SK-N-SH (cell line): Measurements from ENCODE around the gene VPS9D1. TPM values are rescaled to one million over a fixed set of nuclear protein-coding genes. Genes with fewer than 3 reads are reported as not detected.
A peak's percentile ranks its signal among the peaks of the same experiment; 100 is the strongest.

Experiments
- CTCF ChIA-PET: fragments of 300-600, 350-600 bp; formaldehyde crosslinking; extraction: SDS; loops from one replicate; lab custom pipeline; 2021; lab: Yijun Ruan, JAX
- POLR2A ChIA-PET: fragments of 350-600 bp; sonication (Branson Sonifier 250); formaldehyde crosslinking; extraction: SDS; loops from one replicate; lab custom pipeline; 2020; ENCODE audit warnings: antibody characterized with exemption, inconsistent platforms; lab: Yijun Ruan, JAX
- DNase-seq: peaks from one replicate; pipeline ENCODE4 v3.0.0; 2012
- H2AFZ ChIP-seq: fragments of 200-600 bp; sonication (generic); 2 replicates; pipeline ENCODE4 v1.8.1; 2016; ENCODE audit warnings: antibody characterized with exemption, mild to moderate bottlenecking, low read depth
- H3F3A ChIP-seq: fragments of 200-600 bp; sonication (generic); replicated peaks from 2 replicates; pipeline ENCODE3; 2016; ENCODE audit warnings: antibody characterized with exemption, mild to moderate bottlenecking; ENCODE audit not compliant: insufficient read depth
- H3K27ac ChIP-seq, 2 experiments: fragments of 200-500 bp in 1 of 2; fragments of 200-600 bp in 1 of 2; sonication (Bioruptor generic) in 1 of 2; sonication (generic), shearing (Covaris generic) in 1 of 2; 2 replicates each; pipeline versions ENCODE4 v1.5.1 to v1.6.1; 2014 to 2016; ENCODE audit warnings: low read depth in 2 of 2, inconsistent platforms in 1 of 2, low read length in 1 of 2, mild to moderate bottlenecking in 1 of 2, mixed read lengths in 1 of 2
- H3K27me3 ChIP-seq: fragments of 200-600 bp; sonication (generic), shearing (Covaris generic); 2 replicates; pipeline ENCODE4 v1.6.1; 2016; ENCODE audit warnings: mixed run types; ENCODE audit not compliant: insufficient read depth
- H3K36me3 ChIP-seq, 2 experiments: fragments of 200-500 bp in 1 of 2; fragments of 200-600 bp in 1 of 2; sonication (Bioruptor generic) in 1 of 2; sonication (generic) in 1 of 2; replicated peaks in 1 of 2; 2 replicates each; pipeline versions ENCODE3 to v1.5.1; 2014 to 2016; ENCODE audit warnings: low read length in 1 of 2, mild to moderate bottlenecking in 1 of 2; ENCODE audit not compliant: insufficient read depth in 2 of 2, control insufficient read depth in 1 of 2
- H3K4me1 ChIP-seq, 2 experiments: fragments of 200-500 bp in 1 of 2; fragments of 200-600 bp in 1 of 2; sonication (Bioruptor generic) in 1 of 2; sonication (generic), shearing (Covaris generic) in 1 of 2; 2 replicates each; pipeline versions ENCODE4 v1.5.1 to v1.6.1; 2014 to 2016; ENCODE audit warnings: low read depth in 1 of 2, low read length in 1 of 2, mixed run types in 1 of 2; ENCODE audit not compliant: insufficient read depth in 2 of 2, control insufficient read depth in 1 of 2
- H3K4me2 ChIP-seq: fragments of 200-600 bp; sonication (generic), shearing (Covaris generic); 2 replicates; pipeline ENCODE4 v1.6.1; 2017; ENCODE audit warnings: mixed run types
- H3K4me3 ChIP-seq, 2 experiments: fragments of 200-500 bp in 1 of 2; fragments of 200-600 bp in 1 of 2; sonication (Bioruptor generic) in 1 of 2; sonication (generic), shearing (Covaris generic) in 1 of 2; 2 replicates each; pipeline versions ENCODE4 v1.5.1 to v1.8.1; 2014 to 2016; ENCODE audit warnings: low read depth in 2 of 2, inconsistent platforms in 1 of 2, low read length in 1 of 2, mild to moderate bottlenecking in 1 of 2, mixed read lengths in 1 of 2, moderate library complexity in 1 of 2
- H3K79me2 ChIP-seq: fragments of 200-600 bp; sonication (generic); 2 replicates; pipeline ENCODE4 v1.8.1; 2017; ENCODE audit warnings: mild to moderate bottlenecking; ENCODE audit not compliant: insufficient read depth
- H3K9ac ChIP-seq: fragments of 200-600 bp; sonication (generic); 2 replicates; pipeline ENCODE4 v1.6.1; 2017; ENCODE audit warnings: mixed run types
- H3K9me2 ChIP-seq: fragments of 200-600 bp; sonication (generic); 2 replicates; pipeline ENCODE4 v1.6.1; 2017; ENCODE audit warnings: mixed run types
- H3K9me3 ChIP-seq: fragments of 200-600 bp; sonication (generic); 2 replicates; pipeline ENCODE4 v1.6.1; 2017; ENCODE audit warnings: mixed run types, mild to moderate bottlenecking, moderate library complexity
- H4K20me1 ChIP-seq: fragments of 200-600 bp; sonication (generic); 2 replicates; pipeline ENCODE4 v1.6.1; 2017; ENCODE audit warnings: mild to moderate bottlenecking, mixed run types; ENCODE audit not compliant: insufficient read depth
- CHD2 ChIP-seq: fragments of 150-350 bp; IDR thresholded peaks from 2 replicates; pipeline ENCODE4 v1.6.1; 2018; ENCODE audit warnings: low read length; ENCODE audit not compliant: partially characterized antibody
- CTCF ChIP-seq: fragments of 200-600 bp; sonication (generic); IDR thresholded peaks from 2 replicates; pipeline ENCODE4 v1.6.1; 2017; ENCODE audit warnings: antibody characterized with exemption, mild to moderate bottlenecking, moderate library complexity
- EZH2phosphoT487 ChIP-seq: fragments of 200-600 bp; sonication (generic); IDR thresholded peaks from 2 replicates; pipeline ENCODE4 v1.6.1; 2017; ENCODE audit warnings: low read depth, mixed run types, mild to moderate bottlenecking, antibody characterized with exemption, moderate library complexity, borderline replicate concordance
- GABPA ChIP-seq: IDR thresholded peaks from 2 replicates; pipeline ENCODE4 v1.4.0; 2012; ENCODE audit warnings: low read depth, mild to moderate bottlenecking
- IRF3 ChIP-seq: fragments of 150-350 bp; IDR thresholded peaks from 2 replicates; pipeline ENCODE4 v1.6.1; 2016; ENCODE audit warnings: mild to moderate bottlenecking, low read depth, low read length
- JUND ChIP-seq: IDR thresholded peaks from 2 replicates; pipeline ENCODE4 v1.4.0; 2012
- MEF2A ChIP-seq: IDR thresholded peaks from 2 replicates; pipeline ENCODE4 v1.4.0; 2012; ENCODE audit warnings: low read depth, borderline replicate concordance
- NFIC ChIP-seq: IDR thresholded peaks from 2 replicates; pipeline ENCODE4 v1.4.0; 2012; ENCODE audit warnings: borderline replicate concordance
- PBX3 ChIP-seq: IDR thresholded peaks from 2 replicates; pipeline ENCODE4; 2012
- RCOR1 ChIP-seq: fragments of 150-350 bp; IDR thresholded peaks from 2 replicates; pipeline ENCODE4 v1.6.1; 2017; ENCODE audit warnings: antibody characterized with exemption, low read length
- SIN3A ChIP-seq: IDR thresholded peaks from 2 replicates; pipeline ENCODE4 v1.6.1; 2012; ENCODE audit warnings: low read depth, mild to moderate bottlenecking, low read length, moderate library complexity, borderline replicate concordance
- TAF1 ChIP-seq: IDR thresholded peaks from 2 replicates; pipeline ENCODE4 v1.6.1; 2012; ENCODE audit warnings: low read depth, mild to moderate bottlenecking, low read length, moderate library complexity, borderline replicate concordance
- YY1 ChIP-seq: IDR thresholded peaks from 2 replicates; pipeline ENCODE4 v1.4.0; 2012; ENCODE audit warnings: low read depth, mild to moderate bottlenecking
- WGBS: methylation state at CpG from one replicate; pipeline ENCODE4 v1.1.6; 2017; ENCODE audit warnings: low lambda C conversion rate; 5-methylcytosine and 5-hydroxymethylcytosine counted together
- polyA plus RNA-seq, 3 experiments: library from polyadenylated mRNA; depleted of rRNA; stranded (reverse); fragments of >200 nt; gene quantifications; 2 replicates each; pipeline ENCODE4 v1.2.3, GENCODE V29; 2012

VPS9D1 gene
- polyA plus RNA-seq, 1 of the 3 experiments (the other 2 are of a cell fraction) = 10.1 TPM

- 100% methylated on average over 1 of the region's 1 CpG for WGBS
- Histone ChIP-seq H3K9me2 (no peaks in the 10 kb centered on the region), H3K4me3 (no peak overlapping the region), H3K9ac (no peak overlapping the region), H4K20me1 (no peaks in the 10 kb centered on the region), H3K4me1 (peaks cover 4 to 7% of the 10 kb centered on the region in 2 experiments; a peak in 1 of 4 replicates), H3K4me2 (no peak overlapping the region), H3K9me3 (no peaks in the 10 kb centered on the region), H3K36me3 (peaks cover 7 to 8% of the 10 kb centered on the region in 2 experiments), H3K79me2 (peaks cover 36% of the 10 kb centered on the region), H2AFZ (no peak overlapping the region), H3F3A (peaks cover 3% of the 10 kb centered on the region), H3K27ac (no peak overlapping the region), H3K27me3 (no peaks in the 10 kb centered on the region)
- TF ChIP-seq CHD2 (no peak), EZH2phosphoT487 (no peak)
- no peak for DNase-seq
- POLR2A ChIA-PET = interaction anchor here (1.0 to 1.5 kb wide), 6 partner anchors 9 to 120 kb away, joined by 3 to 10 read pairs (median 4); no protein-coding TSS in a partner anchor
- CTCF ChIA-PET = interaction anchor here (0.7 to 2.3 kb wide), 5 partner anchors 15 to 224 kb away, joined by 3 to 22 read pairs (median 3); partner anchors contain the start of gene SPATA2L
Observed at GRCh38 chr16:89685916-89686315, 34.8 kb downstream of the VPS9D1 start.

- TF ChIP-seq YY1 (peak; percentile 33; the same call in 1 of the 2 replicates), SIN3A (no peak), PBX3 (no peak), TAF1 (no peak)
- Histone ChIP-seq H3K4me1 (no peaks in the 10 kb centered on the region), H3K36me3 (no peaks in the 10 kb centered on the region), H3K4me3 (no peak overlapping the region), H3K79me2 (no peaks in the 10 kb centered on the region), H3K27me3 (no peaks in the 10 kb centered on the region), H3F3A (no peaks in the 10 kb centered on the region), H3K4me2 (no peak overlapping the region), H3K27ac (no peak overlapping the region), H4K20me1 (no peaks in the 10 kb centered on the region), H2AFZ (no peak overlapping the region), H3K9me3 (peaks cover 14% of the 10 kb centered on the region; the same call in 1 of the 2 replicates), H3K9ac (no peak overlapping the region), H3K9me2 (no peaks in the 10 kb centered on the region)
- WGBS = 84% methylated on average over 2 of the region's 2 CpGs
- no peak for DNase-seq
- ChIA-PET CTCF (no interaction called here), POLR2A (no interaction called here)
Observed at GRCh38 chr16:89678258-89678657, 42.4 kb downstream of the VPS9D1 start.

GRCh38 chr16:89672177-89672941 is 48.3 kb downstream of the VPS9D1 start:
- CTCF ChIA-PET = interaction anchor here (1.0 to 1.2 kb wide), 2 partner anchors 56 to 58 kb away, joined by 3 read pairs; no protein-coding TSS in a partner anchor
- H3K9me3 ChIP-seq = 0 out of 2 replicates have a peak, but pooled peaks cover 7% of the 10 kb centered on the region
- no peak overlapping the region for H3K27ac ChIP-seq
- peak; percentile 5 for DNase-seq
- no peaks in the 10 kb centered on the region for H3K4me1 ChIP-seq
- no peaks in the 10 kb centered on the region for H3K9me2 ChIP-seq
- no peak for TF ChIP-seq CTCF
- TF ChIP-seq IRF3 = no peak
- TF ChIP-seq RCOR1 = no peak
- no peak for TF ChIP-seq NFIC
- no peak for TF ChIP-seq JUND
- no peak for TF ChIP-seq TAF1
- no peak for TF ChIP-seq SIN3A
- no peak for TF ChIP-seq MEF2A
- no peak for TF ChIP-seq YY1
- no peak for TF ChIP-seq GABPA
- TF ChIP-seq EZH2phosphoT487 = no peak
- H3K4me3 ChIP-seq = no peak overlapping the region
- H2AFZ ChIP-seq = no peak overlapping the region
- H3K9ac ChIP-seq = no peak overlapping the region
- H3K79me2 ChIP-seq = no peaks in the 10 kb centered on the region
- H3K36me3 ChIP-seq = no peaks in the 10 kb centered on the region
- H3F3A ChIP-seq = peaks cover 4% of the 10 kb centered on the region
- H4K20me1 ChIP-seq = no peaks in the 10 kb centered on the region
- WGBS = 89% methylated on average over 16 of the region's 16 CpGs
- H3K4me2 ChIP-seq = no peak overlapping the region
- no peaks in the 10 kb centered on the region for H3K27me3 ChIP-seq
- POLR2A ChIA-PET = no interaction called here
